Thyroid gland (tissue), 4 donors: ENCODE measurements around the gene LZIC. TPM values are rescaled to one million over a fixed set of nuclear protein-coding genes. Genes with fewer than 3 reads are reported as not detected.

Experiments
- DNase-seq, 2 donors: peaks; one replicate each; pipeline ENCODE4 v3.0.0-alpha.2; 2019
- H3K27ac ChIP-seq, 3 donors: fragments of 200-600 bp; sonication (generic); 1 replicate in 2 of 3; 2 replicates in 1 of 3; pipeline ENCODE4 v1.5.1; 2016 to 2019; ENCODE audit warnings: mild to moderate bottlenecking in 1 of 3, moderate library complexity in 1 of 3
- H3K27me3 ChIP-seq: fragments of 200-600 bp; sonication (generic); one replicate; pipeline ENCODE4 v1.5.1; 2019
- H3K36me3 ChIP-seq, 2 donors: fragments of 200-600 bp; sonication (generic); one replicate each; pipeline ENCODE4 v1.5.1; 2016 to 2019
- H3K4me1 ChIP-seq, 2 donors: fragments of 200-600 bp; sonication (generic); one replicate each; pipeline ENCODE4 v1.5.1; 2017 to 2019
- H3K4me3 ChIP-seq, 3 donors: fragments of 200-600 bp; sonication (generic); replicated peaks in 1 of 3; 1 replicate in 2 of 3; 2 replicates in 1 of 3; pipeline ENCODE4 v1.5.1; 2016; ENCODE audit warnings: mild to moderate bottlenecking in 1 of 3
- H3K9me3 ChIP-seq: fragments of 200-600 bp; sonication (generic); one replicate; pipeline ENCODE4 v1.5.1; 2017
- CTCF ChIP-seq, 6 experiments: fragments of 200-600 bp in 3 of 6; fragments of 450-650 bp in 3 of 6; sonication (generic) in 3 of 6; IDR thresholded peaks; one replicate each; pipeline ENCODE4 v1.5.1; 2016 to 2019; ENCODE audit warnings: antibody characterized with exemption in 6 of 6, mild to moderate bottlenecking in 2 of 6, inconsistent platforms in 1 of 6, moderate library complexity in 1 of 6
- POLR2A ChIP-seq, 2 donors: fragments of 450-650 bp; IDR thresholded peaks; one replicate each; pipeline ENCODE4 v1.6.1; 2017; ENCODE audit warnings: antibody characterized with exemption in 2 of 2, mild to moderate bottlenecking in 2 of 2, moderate library complexity in 1 of 2
- WGBS, 2 donors: methylation state at CpG; one replicate each; pipeline ENCODE4 v1.1.5; 2017; 5-methylcytosine and 5-hydroxymethylcytosine counted together
- intact Hi-C: fragments of 100-400 bp; cut with DNase I; formaldehyde crosslinking; loops from one replicate; pipeline ENCODE4 v1.15.1; 2023
- microRNA-seq: library from miRNA; unstranded; fragments of <30 nt; microRNA quantifications from one replicate; pipeline ENCODE4, GENCODE V29; 2016
- small RNA-seq: library from RNA; depleted of rRNA; stranded (forward); fragments of <200 nt; gene quantifications from one replicate; pipeline ENCODE3, GENCODE V24; 2016
- total RNA-seq, 4 donors: library from RNA; depleted of rRNA; stranded (reverse); fragments of >200 nt; gene quantifications; one replicate each; pipeline ENCODE4 v1.2.3, GENCODE V29; 2016

The LZIC gene
- total RNA-seq, 4 donors from 2014 or later: 23.0 to 42.7 (median 34.1) TPM

GRCh38 chr1:9882296-9882944 is 60.8 kb downstream of the LZIC start:
- Histone ChIP-seq H3K36me3 (no peaks in the 10 kb centered on the region), H3K4me1 (no peaks in the 10 kb centered on the region), H3K27me3 (no peaks in the 10 kb centered on the region), H3K9me3 (no peaks in the 10 kb centered on the region), H3K4me3 (no peak overlapping the region), H3K27ac (no peak overlapping the region)
- no peak for DNase-seq
- TF ChIP-seq POLR2A (IDR thresholded peaks at IDR 0.05) (no peak), CTCF (IDR thresholded peaks at IDR 0.05) (no peak)
- 85 to 88% methylated on average over 12 of the region's 12 CpGs for WGBS, 2 donors
- intact Hi-C loops: no loop called here

GRCh38 chr1:9881838-9882249 is 61.3 kb downstream of the LZIC start:
- Histone ChIP-seq H3K4me3 (no peak overlapping the region), H3K27me3 (no peaks in the 10 kb centered on the region), H3K9me3 (no peaks in the 10 kb centered on the region), H3K27ac (no peak overlapping the region), H3K36me3 (no peaks in the 10 kb centered on the region), H3K4me1 (no peaks in the 10 kb centered on the region)
- intact Hi-C loops: no loop called here
- DNase-seq: no peak
- 93 to 94% methylated on average over 2 of the region's 2 CpGs for WGBS, 2 donors
- no peak for TF ChIP-seq CTCF (IDR thresholded peaks at IDR 0.05)
- TF ChIP-seq POLR2A (IDR thresholded peaks at IDR 0.05): no peak

Small RNAs within 50 kb of the gene (microRNA-seq; reads per million reads assigned to microRNA genes)
- 2.6 reads per million for gene MIR5697

Small RNAs within 50 kb of the gene (small RNA-seq; reads per million reads assigned to genes)
- not detected for gene MIR5697

Other genes starting within 250 kb of the LZIC start
- gene CLSTN1, start 119.4 kb downstream of the LZIC start, total RNA-seq: 10 to 100 TPM; 59.5 to 85.0 (median 81.5) TPM
- 10 to 100 TPM; 58.0 to 99.3 (median 75.2) TPM for gene CTNNBIP1, start 33.1 kb downstream of the LZIC start, total RNA-seq
- 10 to 100 TPM; 10.7 to 18.4 (median 14.7) TPM for gene NMNAT1, start 84 bp upstream of the LZIC start, total RNA-seq
- 10 to 100 TPM in 3 of 4 donors, 1 to 10 TPM in 1; 7.2 to 39.8 (median 32.8) TPM for gene RBP7, start 53.8 kb upstream of the LZIC start, total RNA-seq
- gene UBE4B, start 89.6 kb upstream of the LZIC start, total RNA-seq: 10 to 100 TPM; 64.0 to 89.0 (median 71.0) TPM